HG02759 (cell line): Measurements from ENCODE around the gene AHRR.
A peak's percentile ranks its signal among the peaks of the same experiment; 100 is the strongest.

Source experiments
- ATAC-seq: cut with Tn5 transposase; IDR thresholded peaks from one replicate; pipeline ENCODE4 v1.9.1; 2021; ENCODE audit warnings: mild to moderate bottlenecking, moderate library complexity; ENCODE audit not compliant: unreplicated experiment

Gene AHRR

GRCh38 chr5:437281-437771 is 115.8 kb downstream of the AHRR start:
- ATAC-seq = no peak

DNA sequence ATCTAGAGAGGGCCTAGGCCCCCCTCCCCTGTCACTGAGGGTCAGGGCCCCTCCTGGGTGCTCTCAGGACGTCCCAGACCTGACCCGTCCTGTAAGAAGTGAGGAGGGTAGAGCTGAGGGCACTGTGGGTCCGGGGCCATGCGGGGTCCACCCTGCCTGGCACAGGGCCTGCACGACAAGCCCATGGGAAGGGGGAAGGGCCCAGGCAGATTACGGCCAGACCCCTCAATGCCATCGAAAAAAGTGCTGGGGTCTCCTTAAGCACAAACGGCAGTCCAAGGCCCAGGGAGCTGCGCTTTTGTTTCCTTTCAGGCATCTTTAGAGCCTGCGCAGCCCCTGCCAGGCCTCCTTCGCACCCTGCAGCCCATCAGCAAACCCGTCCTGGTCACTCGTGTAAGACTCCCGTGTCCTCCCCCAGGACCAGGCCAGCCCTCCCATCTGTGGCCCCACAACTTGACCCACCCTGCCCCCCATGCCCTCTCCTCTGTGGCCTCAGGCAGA is 117.0 kb downstream of the AHRR start:
- no peak for ATAC-seq

DNA sequence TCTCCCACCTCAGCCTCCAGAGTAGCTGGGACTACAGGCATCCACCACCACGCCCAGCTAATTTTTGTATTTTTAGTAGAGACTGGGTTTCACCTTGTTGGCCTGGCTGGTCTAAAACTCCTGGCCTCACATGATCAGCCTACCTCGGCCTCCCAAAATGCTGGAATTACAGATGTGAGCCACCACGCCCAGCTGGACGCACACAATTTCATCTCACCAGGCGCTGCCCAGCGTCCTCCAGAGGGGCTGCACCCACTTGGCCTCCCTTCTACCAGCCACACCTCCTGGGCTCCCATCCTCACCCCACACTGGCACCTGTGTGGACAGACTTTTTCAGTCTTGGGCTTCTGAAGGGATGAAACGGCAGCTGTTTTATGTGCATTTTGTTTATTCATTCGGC is 117.7 kb downstream of the AHRR start:
- no peak for ATAC-seq

GRCh38 chr5:439636-440035 is 118.1 kb downstream of the AHRR start:
- no peak for ATAC-seq

GRCh38 chr5:440401-441201 is 119.1 kb downstream of the AHRR start:
- ATAC-seq = no peak

DNA sequence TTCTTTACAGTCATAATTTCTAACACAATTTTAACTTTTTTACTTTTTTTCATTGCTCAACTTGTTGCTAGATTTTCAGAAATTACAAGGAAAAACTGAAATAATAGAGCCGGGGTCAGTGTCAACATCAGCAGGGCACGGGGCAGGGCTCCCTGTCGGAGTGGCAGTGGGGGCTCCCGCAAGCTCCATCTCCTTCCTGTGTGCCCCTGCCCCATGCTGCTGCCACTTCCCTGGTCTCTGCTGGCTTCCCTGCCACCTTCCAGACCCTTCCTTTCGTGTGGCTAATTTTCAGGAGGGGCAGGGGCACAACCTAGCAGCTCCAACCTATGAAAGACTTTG is 120.5 kb downstream of the AHRR start:
- no peak for ATAC-seq

DNA sequence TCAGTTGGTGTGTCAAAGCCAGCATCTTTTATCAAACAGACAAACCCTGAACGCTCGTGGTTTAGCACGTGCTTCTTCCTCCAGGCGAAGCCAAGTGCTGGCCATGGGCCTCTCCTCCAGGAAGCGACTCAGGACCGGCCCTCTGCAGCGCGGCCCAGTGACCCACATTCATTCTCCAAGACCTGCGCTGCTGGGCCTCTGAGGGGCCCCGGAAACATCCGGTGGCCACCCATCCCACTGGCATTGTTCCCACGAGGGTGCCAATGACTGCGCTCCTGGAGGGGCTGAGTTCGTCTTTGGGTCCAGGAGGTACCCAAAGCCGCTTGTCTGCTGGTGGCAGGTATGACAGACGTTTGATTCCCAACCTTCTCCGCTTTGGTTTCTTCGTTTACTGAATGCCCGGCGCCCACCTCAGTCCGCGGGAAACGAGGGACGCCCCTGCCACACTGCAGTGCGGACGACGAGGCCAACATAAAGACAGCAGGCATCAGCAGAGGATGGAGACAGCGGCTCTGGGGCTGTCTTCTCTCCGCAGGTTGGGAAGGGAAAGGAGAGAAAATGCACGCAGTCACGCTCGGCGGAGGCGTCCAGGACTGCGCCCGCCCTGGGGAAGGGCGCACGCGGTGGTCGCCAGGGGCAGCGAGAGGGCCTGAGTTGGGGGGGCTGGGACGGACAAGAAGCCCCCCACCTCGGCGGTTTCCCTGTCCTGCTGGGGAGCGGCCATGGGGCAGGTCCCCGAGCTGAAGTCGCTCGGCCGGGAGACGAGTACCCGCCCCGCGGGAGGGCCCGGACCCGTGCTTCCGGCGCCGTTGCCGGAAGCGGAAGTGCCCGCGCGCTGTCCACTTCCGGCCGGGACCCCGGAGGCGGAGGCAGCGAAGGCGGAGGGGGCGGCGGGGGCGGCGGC is 121.1 kb downstream of the AHRR start, which contains the start of gene EXOC3:
TSS of gene EXOC3 (plus strand) at position 842 of the 904 bp plus-strand sequence. CDS start 3,030 bp downstream, outside the sequence.
- peak; percentile 92 for ATAC-seq

- ATAC-seq = peak; percentile 16
Measured at GRCh38 chr5:443239-444151, 122.0 kb downstream of the AHRR start.

DNA sequence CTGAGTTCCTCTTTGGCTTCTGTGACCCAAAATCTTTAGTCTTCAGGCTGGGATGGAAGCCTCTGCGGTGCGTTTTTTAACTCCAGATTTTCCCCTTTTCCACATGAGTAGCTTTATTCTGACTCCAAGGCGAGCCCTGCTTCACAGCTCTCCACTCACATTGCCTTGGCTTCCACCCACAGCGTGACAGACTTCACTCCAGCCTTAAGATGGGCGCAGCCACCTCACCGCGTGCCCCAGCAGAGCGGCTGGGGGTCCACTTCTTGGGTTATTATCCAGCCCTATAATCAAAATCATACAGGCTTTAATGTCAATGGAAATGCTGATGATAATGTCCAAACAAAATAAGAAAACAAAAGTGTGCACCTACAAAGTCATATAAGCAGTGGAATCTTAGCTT is 122.7 kb downstream of the AHRR start:
- ATAC-seq = no peak

GRCh38 chr5:445591-445990 is 124.1 kb downstream of the AHRR start:
- ATAC-seq = no peak

- no peak for ATAC-seq
Measured at GRCh38 chr5:446066-446882, 124.8 kb downstream of the AHRR start.

DNA sequence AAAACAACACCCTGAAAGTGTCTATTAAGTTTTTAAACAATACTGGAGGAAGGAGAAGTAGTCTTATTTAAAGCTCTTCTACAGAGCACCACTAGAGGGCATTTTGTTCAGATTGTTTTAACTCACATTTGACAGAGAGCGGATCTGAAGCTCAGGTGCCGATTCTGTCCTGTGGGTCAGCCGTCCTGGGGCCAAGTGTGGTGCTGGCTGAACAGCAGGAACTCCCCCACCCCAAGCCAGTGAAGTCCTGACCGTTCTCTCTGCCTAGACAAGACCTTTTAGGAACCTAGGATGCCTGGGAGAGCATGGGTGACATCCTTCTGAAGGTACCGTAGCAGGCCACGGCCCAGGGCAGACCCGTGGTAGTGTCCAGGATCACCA is 125.4 kb downstream of the AHRR start:
- ATAC-seq = no peak

DNA sequence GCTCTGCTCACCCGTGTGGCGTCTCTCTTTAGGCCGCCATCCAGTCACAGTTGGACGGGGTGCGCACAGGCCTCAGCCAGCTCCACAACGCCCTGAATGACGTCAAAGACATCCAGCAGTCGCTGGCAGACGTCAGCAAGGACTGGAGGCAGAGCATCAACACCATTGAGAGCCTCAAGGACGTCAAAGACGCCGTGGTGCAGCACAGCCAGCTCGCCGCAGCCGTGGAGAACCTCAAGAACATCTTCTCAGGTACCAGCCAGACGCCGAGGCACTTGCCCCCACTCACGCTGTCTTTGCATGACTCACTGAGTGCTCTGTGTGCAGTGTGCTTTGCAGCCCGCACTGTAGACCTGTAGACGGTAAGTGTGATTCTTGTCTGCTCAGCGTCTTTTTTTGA is 126.0 kb downstream of the AHRR start:
- ATAC-seq = no peak

DNA sequence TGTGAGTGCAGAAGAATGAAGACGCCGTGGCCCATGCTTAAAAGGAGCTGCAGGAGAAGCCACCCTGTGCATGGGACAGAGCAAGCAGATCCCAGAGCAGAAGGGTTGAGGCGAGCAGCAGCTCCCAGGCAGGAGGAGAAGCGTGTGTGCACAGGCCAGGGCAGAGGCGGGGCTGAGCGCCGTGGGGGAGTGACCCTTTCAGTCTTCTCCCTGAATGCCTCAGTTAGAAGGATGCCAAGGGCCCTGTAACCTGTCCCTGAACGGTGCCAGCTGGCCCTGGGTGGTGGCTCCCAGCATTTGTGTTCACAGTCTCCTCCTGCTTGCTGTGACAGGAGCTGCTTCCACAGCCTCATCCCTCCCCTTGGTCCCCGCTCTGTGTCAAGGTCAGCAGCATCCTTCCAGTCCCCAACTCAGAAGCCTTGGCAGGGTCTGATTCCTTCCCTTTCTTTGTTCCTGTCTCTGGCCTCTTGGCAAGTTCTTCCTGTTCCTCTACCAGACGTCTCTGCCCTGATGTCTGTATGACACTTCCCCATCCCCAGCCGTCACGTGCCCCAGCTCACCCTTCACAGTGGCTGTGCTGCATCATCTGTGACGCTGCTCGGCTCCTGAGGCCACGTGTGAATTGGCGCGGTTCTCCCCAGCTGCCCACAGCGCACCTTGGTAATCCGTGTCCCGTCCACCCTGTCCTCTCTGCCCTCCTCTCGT is 126.7 kb downstream of the AHRR start:
- no peak for ATAC-seq

DNA sequence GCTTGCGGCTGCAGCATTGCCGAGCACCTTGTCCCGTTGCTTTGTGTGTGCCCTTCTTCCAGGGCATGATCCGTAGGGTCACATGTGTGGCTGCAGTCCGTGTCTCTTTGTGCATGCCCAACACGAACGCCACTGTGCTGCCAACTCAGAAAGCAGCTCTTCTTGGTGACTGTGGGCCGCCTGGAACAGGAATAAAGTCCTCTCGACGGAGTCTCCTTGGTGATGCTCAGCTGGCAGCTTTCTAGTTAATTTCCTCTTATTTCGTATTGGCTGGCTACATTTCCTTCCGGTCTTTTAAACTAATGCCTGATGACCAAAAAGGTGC is 127.2 kb downstream of the AHRR start:
- ATAC-seq = no peak

- no peak for ATAC-seq
Measured at GRCh38 chr5:449151-449550, 127.6 kb downstream of the AHRR start.

DNA sequence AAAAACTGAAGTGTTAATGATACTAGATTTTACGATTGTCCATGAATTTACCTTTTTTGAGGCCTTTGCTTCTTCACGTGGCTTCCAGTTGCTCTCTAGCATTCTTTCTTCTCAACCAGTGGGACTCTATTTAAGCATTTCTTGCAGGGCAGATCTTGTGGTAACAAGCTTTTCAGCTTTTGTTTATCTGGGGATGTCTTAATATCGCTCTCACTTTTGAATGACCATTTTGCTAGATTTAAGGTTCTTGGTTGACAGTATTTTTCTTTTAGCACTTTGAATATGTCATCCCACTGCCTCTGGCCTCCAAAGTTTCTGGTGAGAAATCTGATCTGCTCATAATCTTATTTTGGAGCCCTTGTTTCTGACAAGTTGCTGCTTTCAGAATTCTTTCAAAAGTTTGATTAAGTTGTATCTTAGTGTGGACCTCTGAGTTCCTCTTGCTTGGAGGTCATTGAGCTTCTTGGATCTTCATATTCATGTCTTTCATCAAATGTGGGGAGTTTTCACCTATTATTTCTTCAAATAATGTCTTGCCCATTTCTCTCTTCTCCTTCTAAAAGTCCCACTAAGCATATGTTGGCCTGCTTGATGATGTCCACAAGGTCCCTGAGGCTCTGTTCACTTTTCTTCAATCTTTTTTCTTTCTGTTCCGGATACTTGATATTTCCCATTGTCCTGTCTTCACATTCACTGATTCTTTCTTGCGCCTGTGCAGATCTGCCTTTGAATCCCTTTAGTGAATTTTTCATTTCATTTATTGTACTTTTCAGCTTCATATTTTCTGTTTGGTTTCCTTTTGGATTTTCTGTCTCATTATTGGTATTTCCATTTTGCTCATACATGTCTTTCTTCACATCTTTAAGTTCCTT is 130.3 kb downstream of the AHRR start:
- ATAC-seq = no peak

DNA sequence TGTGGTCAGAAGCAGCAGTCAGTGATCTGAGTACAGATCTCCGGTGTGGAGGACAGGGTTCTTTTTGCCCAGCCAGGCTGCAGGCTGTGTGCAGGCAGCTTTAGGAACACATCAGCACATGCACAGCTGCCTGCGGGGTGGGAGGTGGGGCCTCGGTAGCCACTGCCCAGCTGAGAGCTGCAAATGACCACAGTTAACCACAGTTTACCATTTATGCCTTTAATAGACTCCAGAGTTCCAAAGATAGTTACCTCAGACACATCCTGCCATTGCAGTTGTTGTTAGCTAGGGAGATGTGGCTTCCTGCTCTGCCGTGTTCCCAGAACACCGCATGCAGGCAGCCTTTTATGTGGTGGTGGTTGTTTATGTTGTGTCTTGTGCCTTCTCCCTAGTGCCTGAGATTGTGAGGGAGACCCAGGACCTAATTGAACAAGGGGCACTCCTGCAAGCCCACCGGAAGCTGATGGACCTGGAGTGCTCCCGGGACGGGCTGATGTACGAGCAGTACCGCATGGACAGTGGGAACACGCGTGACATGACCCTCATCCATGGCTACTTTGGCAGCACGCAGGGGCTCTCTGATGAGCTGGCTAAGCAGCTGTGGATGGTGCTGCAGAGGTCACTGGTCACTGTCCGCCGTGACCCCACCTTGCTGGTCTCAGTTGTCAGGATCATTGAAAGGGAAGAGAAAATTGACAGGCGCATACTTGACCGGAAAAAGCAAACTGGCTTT is 131.6 kb downstream of the AHRR start:
- ATAC-seq = no peak
